Right atrium auricular region (tissue), 2 donors: ENCODE results near the gene CRNKL1. TPM values are rescaled to one million over a fixed set of nuclear protein-coding genes. Genes with fewer than 3 reads are reported as not detected.

Experiments used
- DNase-seq: peaks from one replicate; pipeline ENCODE4 v3.0.0-alpha.2; 2019; ENCODE audit warnings: low spot score
- H3K27ac ChIP-seq, 2 donors: fragments of 200-600 bp; sonication (generic); 1 replicate in 1 of 2; 2 replicates in 1 of 2; pipeline ENCODE4 v1.5.1; 2016 to 2019
- H3K27me3 ChIP-seq, 2 donors: fragments of 200-600 bp; sonication (generic); one replicate each; pipeline versions ENCODE4 v1.5.1 to v1.6.0; 2017 to 2019
- H3K36me3 ChIP-seq: fragments of 200-600 bp; sonication (generic); one replicate; pipeline ENCODE4 v1.5.1; 2016
- H3K4me1 ChIP-seq, 2 donors: fragments of 200-600 bp; sonication (generic); one replicate each; pipeline versions ENCODE4 v1.5.1 to v1.6.0; 2017 to 2019
- H3K4me3 ChIP-seq, 2 donors: fragments of 200-600 bp; sonication (generic); 1 replicate in 1 of 2; 2 replicates in 1 of 2; pipeline ENCODE4 v1.5.1; 2017 to 2019; ENCODE audit warnings: mild to moderate bottlenecking in 1 of 2, moderate library complexity in 1 of 2
- H3K9me3 ChIP-seq, 2 donors: fragments of 200-600 bp; sonication (generic); one replicate each; pipeline ENCODE4 v1.5.1; 2019
- CTCF ChIP-seq, 2 donors: fragments of 200-600 bp; sonication (generic); IDR thresholded peaks; one replicate each; pipeline ENCODE4 v1.5.1; 2019; ENCODE audit warnings: antibody characterized with exemption in 2 of 2
- total RNA-seq, 2 donors: library from RNA; depleted of rRNA; stranded (reverse); fragments of >200 nt; gene quantifications; one replicate each; pipeline ENCODE4 v1.1.0, GENCODE V29; 2016

The CRNKL1 gene
- total RNA-seq, 2 donors from 2014 or later: 12.5 to 14.9 TPM

- peak; percentile 78 for DNase-seq
- no peak for TF ChIP-seq CTCF (IDR thresholded peaks at IDR 0.05)
- Histone ChIP-seq H3K4me3 (peak overlapping the region; percentile 0 to 22), H3K4me1 (peaks cover 0 to 41% of the 10 kb centered on the region in 2 donors), H3K36me3 (peaks cover 40% of the 10 kb centered on the region), H3K9me3 (no peaks in the 10 kb centered on the region), H3K27me3 (no peaks in the 10 kb centered on the region), H3K27ac (peak overlapping the region; percentile 73 to 81)
Observed at GRCh38 chr20:20003031-20003954, 49.0 kb downstream of the CRNKL1 start.

GRCh38 chr20:20002101-20002998 is 49.9 kb downstream of the CRNKL1 start:
- DNase-seq: no peak
- Histone ChIP-seq H3K36me3 (peaks cover 50% of the 10 kb centered on the region), H3K9me3 (no peaks in the 10 kb centered on the region), H3K27ac (peak overlapping the region; percentile 73 to 81), H3K4me1 (peaks cover 0 to 44% of the 10 kb centered on the region in 2 donors), H3K27me3 (no peaks in the 10 kb centered on the region), H3K4me3 (no peak overlapping the region)
- TF ChIP-seq CTCF (IDR thresholded peaks at IDR 0.05): no peak

GRCh38 chr20:20000211-20000968 is 51.9 kb downstream of the CRNKL1 start:
- Histone ChIP-seq H3K27ac (peak overlapping the region in 1 of 2 donors; percentile 11), H3K9me3 (no peaks in the 10 kb centered on the region), H3K36me3 (peaks cover 64% of the 10 kb centered on the region), H3K27me3 (no peaks in the 10 kb centered on the region), H3K4me3 (no peak overlapping the region), H3K4me1 (peaks cover 0 to 56% of the 10 kb centered on the region in 2 donors)
- no peak for TF ChIP-seq CTCF (IDR thresholded peaks at IDR 0.05)
- no peak for DNase-seq

GRCh38 chr20:19998990-19999705 is 53.1 kb downstream of the CRNKL1 start:
- no peaks in the 10 kb centered on the region for H3K9me3 ChIP-seq
- DNase-seq: no peak
- H3K27ac ChIP-seq: no peak overlapping the region
- peaks cover 0 to 56% of the 10 kb centered on the region in 2 donors for H3K4me1 ChIP-seq
- no peak overlapping the region for H3K4me3 ChIP-seq
- H3K36me3 ChIP-seq: peaks cover 73% of the 10 kb centered on the region
- H3K27me3 ChIP-seq: no peaks in the 10 kb centered on the region
- TF ChIP-seq CTCF (IDR thresholded peaks at IDR 0.05): no peak

- no peaks in the 10 kb centered on the region for H3K9me3 ChIP-seq
- peak overlapping the region; percentile 46 to 50 for H3K27ac ChIP-seq
- no peaks in the 10 kb centered on the region for H3K27me3 ChIP-seq
- H3K4me1 ChIP-seq: peaks cover 0 to 52% of the 10 kb centered on the region in 2 donors
- TF ChIP-seq CTCF (IDR thresholded peaks at IDR 0.05): no peak
- H3K36me3 ChIP-seq: peaks cover 69% of the 10 kb centered on the region
- no peak overlapping the region for H3K4me3 ChIP-seq
- DNase-seq: no peak
Observed at GRCh38 chr20:19996917-19997316, 55.3 kb downstream of the CRNKL1 start.
